Hypothalamus (tissue), 51 donors: ENCODE data around the gene SMTNL2.
"Not testable (repeated sequence)": the region's sequence is repeated elsewhere in the genome, so short reads cannot be mapped to it uniquely, and the experiment has no call there.

ENCODE experiments used
- DNase-seq, 51 donors: peaks; one replicate each; lab custom pipeline; 2025; lab: John Stamatoyannopoulos, UW

SMTNL2 gene

GRCh38 chr17:4597975-4598374 is 13.6 kb downstream of the SMTNL2 start:
- no peak for DNase-seq

- DNase-seq, result no peak
These were observed 14.6 kb downstream of the SMTNL2 start for GRCh38 chr17:4598776-4599504.

- no peak for DNase-seq
These were observed 15.4 kb downstream of the SMTNL2 start for GRCh38 chr17:4599505-4600281.

- no peak for DNase-seq
These were observed 16.2 kb downstream of the SMTNL2 start for GRCh38 chr17:4600563-4600962.

GRCh38 chr17:4601326-4601725 is 17.0 kb downstream of the SMTNL2 start:
- no peak for DNase-seq

- DNase-seq, result no peak
These were observed 17.7 kb downstream of the SMTNL2 start for GRCh38 chr17:4602041-4602440.

- DNase-seq, result no peak
These were observed 19.8 kb downstream of the SMTNL2 start for GRCh38 chr17:4604111-4604644.

- DNase-seq, result not testable (repeated sequence)
These were observed 20.4 kb downstream of the SMTNL2 start for GRCh38 chr17:4604736-4605135.

- DNase-seq, result peak in 2 of 51 donors; percentile 2 to 19
These were observed 21.5 kb downstream of the SMTNL2 start for GRCh38 chr17:4605826-4606225.

- DNase-seq, result no peak
These were observed 23.0 kb downstream of the SMTNL2 start for GRCh38 chr17:4607261-4607741.

GRCh38 chr17:4607773-4608187 is 23.5 kb downstream of the SMTNL2 start:
- DNase-seq, result peak in 21 of 51 donors; percentile 5 to 43 (median 13)

GRCh38 chr17:4609761-4610160 is 25.4 kb downstream of the SMTNL2 start:
- DNase-seq, result no peak

GRCh38 chr17:4610162-4610561 is 25.8 kb downstream of the SMTNL2 start:
- no peak for DNase-seq

GRCh38 chr17:4610656-4611055 is 26.3 kb downstream of the SMTNL2 start:
- DNase-seq, result no peak

- DNase-seq, result no peak
These were observed 32.1 kb downstream of the SMTNL2 start for GRCh38 chr17:4616476-4616875.

GRCh38 chr17:4617090-4617489 is 32.8 kb downstream of the SMTNL2 start:
- DNase-seq, result no peak

GRCh38 chr17:4617590-4618351 is 33.4 kb downstream of the SMTNL2 start:
- no peak for DNase-seq

- no peak for DNase-seq
These were observed 36.3 kb downstream of the SMTNL2 start for GRCh38 chr17:4620531-4621101.

GRCh38 chr17:4622375-4622774 is 38.0 kb downstream of the SMTNL2 start:
- no peak for DNase-seq

- no peak for DNase-seq
These were observed 38.9 kb downstream of the SMTNL2 start for GRCh38 chr17:4623249-4623648.
